Astrocyte of the cerebellum (primary cell): ENCODE results near the gene RIPOR2.
A peak's percentile ranks its signal among the peaks of the same experiment; 100 is the strongest.

Source experiments
- DNase-seq: peaks from one replicate; pipeline ENCODE4 v3.0.0-alpha.2; 2011; ENCODE audit warnings: low read depth
- H3K4me3 ChIP-seq: 2 replicates; pipeline ENCODE4 v1.5.1; 2011; ENCODE audit warnings: mild to moderate bottlenecking, low read depth, low read length, moderate library complexity
- CTCF ChIP-seq: IDR thresholded peaks from 2 replicates; pipeline ENCODE4 v1.5.1; 2012; ENCODE audit warnings: low read length, low read depth, moderate library complexity, mild to moderate bottlenecking; ENCODE audit errors: missing control alignments
- in situ Hi-C: cut with HindIII; loops from 2 replicates; pipeline ENCODE4 v1.10.0; 2017; ENCODE audit warnings: low sequenced_read_pairs

Gene RIPOR2

DNA sequence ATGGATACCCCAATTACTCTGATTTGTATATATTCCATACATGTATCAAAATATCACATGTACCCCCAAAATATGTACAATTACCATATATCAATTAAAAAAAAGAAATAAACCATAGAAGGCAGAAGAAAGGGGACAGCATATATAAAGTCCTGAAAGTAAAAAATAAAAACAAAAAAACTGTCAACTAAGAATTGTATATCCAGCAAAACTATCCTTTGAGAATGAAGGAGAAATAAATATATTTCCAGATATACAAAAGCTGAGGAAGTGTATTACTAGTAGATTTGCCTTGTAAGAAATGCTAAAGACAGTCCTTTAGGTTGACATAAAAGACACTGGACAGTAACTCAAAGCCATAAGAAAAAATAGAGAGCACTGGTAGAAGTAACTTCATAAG is 9.3 kb upstream of the RIPOR2 start:
- H3K4me3 ChIP-seq, result no peak overlapping the region
- TF ChIP-seq CTCF, result no peak
- no peak for DNase-seq
- in situ Hi-C loops, result no loop called here

- in situ Hi-C loops, result no loop called here
- no peak for TF ChIP-seq CTCF
- no peak for DNase-seq
- no peak overlapping the region for H3K4me3 ChIP-seq
Measured at GRCh38 chr6:24943774-24944173, 8.0 kb upstream of the RIPOR2 start.

GRCh38 chr6:24940311-24940917 is 4.7 kb upstream of the RIPOR2 start:
- no peak for TF ChIP-seq CTCF
- no peak for DNase-seq
- H3K4me3 ChIP-seq, result no peak overlapping the region
- in situ Hi-C loops, result no loop called here

GRCh38 chr6:24936641-24937317 is 1.0 kb upstream of the RIPOR2 start:
- no peak for TF ChIP-seq CTCF
- H3K4me3 ChIP-seq, result no peak overlapping the region
- in situ Hi-C loops, result no loop called here
- DNase-seq, result no peak

DNA sequence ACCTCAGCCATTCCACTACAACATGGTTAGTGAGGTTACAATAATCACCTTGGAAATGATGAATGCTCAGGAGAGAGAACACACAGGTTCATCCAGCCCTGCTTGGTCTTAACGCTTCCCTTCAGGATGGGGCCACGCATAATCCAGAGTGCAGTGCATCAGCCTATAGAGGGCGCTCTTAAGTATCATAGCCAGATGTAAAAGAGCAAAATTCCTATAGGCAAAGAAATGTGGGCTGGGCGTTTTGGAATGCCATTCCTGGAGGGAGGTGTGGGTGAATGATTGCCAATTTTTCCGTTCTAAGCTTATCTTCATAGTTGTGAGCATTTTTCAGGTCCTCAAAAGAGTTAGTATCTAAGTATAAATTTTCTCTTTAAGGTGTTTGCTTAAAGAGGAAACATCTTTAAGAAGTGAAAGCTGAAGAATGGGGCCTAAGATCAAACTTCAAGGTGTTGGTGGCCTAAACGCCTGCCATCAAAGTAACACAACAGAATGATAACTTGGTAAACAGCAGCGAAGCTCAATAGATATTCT is 1.8 kb downstream of the RIPOR2 start:
- no peak overlapping the region for H3K4me3 ChIP-seq
- peak; percentile 27 for TF ChIP-seq CTCF
- DNase-seq, result no peak
- in situ Hi-C loops, result no loop called here

DNA sequence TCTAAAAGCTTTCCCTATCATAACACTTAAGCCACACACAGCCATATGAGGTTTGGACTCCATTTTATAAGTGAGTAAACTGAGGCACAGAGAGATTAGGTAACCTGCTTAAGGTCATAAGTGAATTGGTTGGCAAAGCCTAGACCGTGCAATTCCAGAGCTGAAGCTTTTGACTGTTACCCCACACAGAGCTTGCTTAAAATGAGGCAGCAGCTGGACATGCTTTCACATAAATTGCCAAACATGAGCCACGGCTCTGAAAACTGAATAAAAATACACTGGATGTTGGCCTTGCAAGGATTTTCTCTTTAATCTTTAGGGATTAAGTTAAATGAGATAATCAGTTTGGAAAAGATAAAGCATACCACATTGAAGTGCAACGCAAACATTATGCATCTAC is 2.5 kb downstream of the RIPOR2 start:
- H3K4me3 ChIP-seq, result no peak overlapping the region
- no peak for TF ChIP-seq CTCF
- DNase-seq, result no peak
- in situ Hi-C loops, result no loop called here
